GM12875 (cell line): ENCODE data around the gene GP1BA.
A peak's percentile ranks its signal among the peaks of the same experiment; 100 is the strongest.

ENCODE experiments used
- H3K4me3 ChIP-seq: one replicate; pipeline ENCODE4 v1.5.1; 2011; ENCODE audit warnings: low read depth, low read length, control low read depth
- CTCF ChIP-seq: IDR thresholded peaks from 2 replicates; pipeline ENCODE4 v1.5.1; 2011; ENCODE audit warnings: low read depth, mild to moderate bottlenecking, control low read depth, inconsistent platforms, low read length, moderate library complexity, borderline replicate concordance; ENCODE audit not compliant: insufficient read depth

Gene GP1BA

GRCh38 chr17:4945176-4945943, 13.3 kb downstream of the GP1BA start:
- H3K4me3 ChIP-seq, result peak overlapping the region; percentile 99

GRCh38 chr17:4945944-4946280, 13.8 kb downstream of the GP1BA start:
- TF ChIP-seq CTCF, result no peak
- H3K4me3 ChIP-seq, result peak overlapping the region; percentile 99

More at GRCh38 chr17:4945176-4945943, 13.3 kb downstream of the GP1BA start:
- no peak for TF ChIP-seq CTCF

- peak overlapping the region; percentile 99 for H3K4me3 ChIP-seq
- no peak for TF ChIP-seq CTCF
Observed at GRCh38 chr17:4946312-4946976, 14.4 kb downstream of the GP1BA start.

DNA sequence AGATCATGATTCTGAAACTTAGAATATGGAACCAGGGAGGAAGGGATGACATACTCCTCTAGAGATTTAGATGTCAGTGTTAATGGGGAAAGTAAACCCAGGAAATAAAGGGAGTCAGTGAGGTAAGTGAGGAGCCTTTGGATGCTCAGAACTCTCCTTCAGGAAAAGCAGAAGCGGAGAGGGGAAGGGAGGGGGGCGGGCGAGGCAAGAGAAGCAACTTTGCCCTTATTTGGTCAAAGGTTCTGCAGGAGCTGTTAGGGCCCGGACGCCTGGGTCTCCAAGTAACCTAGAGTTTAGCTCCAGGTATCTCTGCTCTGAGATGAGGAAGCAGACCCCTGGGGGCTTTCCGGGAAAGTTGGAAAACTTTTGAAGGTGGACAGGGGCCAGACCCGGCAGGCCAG, 14.9 kb downstream of the GP1BA start:
- TF ChIP-seq CTCF, result no peak
- H3K4me3 ChIP-seq, result peak overlapping the region; percentile 99

GRCh38 chr17:4947411-4948165, 15.5 kb downstream of the GP1BA start:
- H3K4me3 ChIP-seq, result peak overlapping the region; percentile 99
- TF ChIP-seq CTCF, result no peak

DNA sequence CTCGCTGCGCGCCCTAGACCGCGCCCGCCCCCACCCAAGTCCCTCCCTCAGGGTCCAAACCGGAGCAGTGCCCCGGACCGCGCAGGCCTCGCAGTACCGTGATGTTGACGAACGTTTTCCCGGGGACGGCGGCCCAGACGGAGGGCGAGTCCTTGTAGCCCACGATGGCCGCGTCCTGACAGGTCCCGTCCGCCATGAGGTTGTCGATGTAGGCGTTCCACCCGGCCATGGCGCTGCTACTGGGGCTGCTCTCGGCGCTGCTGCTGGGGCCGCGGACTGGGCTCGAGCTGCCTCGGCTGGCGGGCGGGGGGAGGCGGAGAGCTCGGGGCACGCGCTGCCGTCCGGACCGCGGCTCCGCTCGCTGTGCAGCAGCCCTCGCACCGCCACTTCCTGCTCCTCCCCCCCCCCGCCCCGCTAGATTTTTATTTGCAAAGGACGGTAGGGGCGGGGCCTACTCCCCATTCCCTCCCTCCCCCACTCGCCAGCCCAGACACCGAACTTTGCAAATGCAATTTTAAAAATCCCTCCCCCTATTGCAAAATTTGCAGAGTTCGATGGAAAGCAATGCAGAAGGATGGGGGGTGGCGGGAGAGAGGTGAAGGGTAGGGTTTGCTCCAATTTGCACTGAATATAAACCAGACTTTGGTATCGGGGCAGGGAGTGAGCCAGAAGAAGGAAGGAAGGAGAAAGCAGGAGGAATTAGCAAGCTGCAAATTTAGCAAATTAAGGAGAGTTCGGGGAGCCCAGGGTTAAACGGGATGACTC, 16.3 kb downstream of the GP1BA start, which contains the start of gene PFN1:
Gene PFN1, minus strand, starts transcription at position 365 of the 765 bp plus-strand sequence. Its CDS starts 136 bp downstream, at position 229.
- no peak for TF ChIP-seq CTCF
- peak within 1 kb of the TSS; percentile 99 for H3K4me3 ChIP-seq
